A673 (cell line): ENCODE measurements around the gene TGFB1I1. TPM values are rescaled to one million over a fixed set of nuclear protein-coding genes. Genes with fewer than 3 reads are reported as not detected.

Experiments used
- BruUV-seq: library from RNA; stranded (reverse); fragments of 400-500 nt; replicated peaks from 2 replicates; lab custom pipeline; 2021; lab: Mats Ljungman, UMichigan
- CTCF ChIA-PET: fragments of 300-600 bp; sonication (Branson Sonifier 250); formaldehyde crosslinking; loops from one replicate; lab custom pipeline; 2022; ENCODE audit warnings: antibody characterized with exemption; lab: Charles Lee
- POLR2A ChIA-PET: fragments of 300-600 bp; sonication (Branson Sonifier 250); formaldehyde crosslinking; loops from one replicate; lab custom pipeline; 2022; ENCODE audit warnings: antibody characterized with exemption; ENCODE audit not compliant: low non-redundant PET; lab: Charles Lee
- DNase-seq: peaks from one replicate; pipeline ENCODE4 v3.0.0-alpha.2; 2015; ENCODE audit warnings: low spot score
- H3K27ac ChIP-seq: fragments of 200-600 bp; sonication (generic); 2 replicates; pipeline ENCODE4 v1.5.1; 2016; ENCODE audit warnings: mixed run types, low read depth, mild to moderate bottlenecking, mixed read lengths, antibody characterized with exemption, low read length; ENCODE audit not compliant: poor library complexity, severe bottlenecking
- H3K27me3 ChIP-seq: fragments of 200-600 bp; sonication (generic); replicated peaks from 2 replicates; pipeline ENCODE4 v1.6.1; 2017; ENCODE audit warnings: mixed run types, low read depth, mild to moderate bottlenecking, mixed read lengths, antibody characterized with exemption, low read length; ENCODE audit not compliant: insufficient read depth, poor library complexity
- H3K36me3 ChIP-seq: fragments of 200-600 bp; sonication (generic); 2 replicates; pipeline ENCODE4 v1.6.1; 2016; ENCODE audit warnings: mixed run types, mild to moderate bottlenecking, mixed read lengths, antibody characterized with exemption, low read length; ENCODE audit not compliant: insufficient read depth, poor library complexity, severe bottlenecking
- H3K4me1 ChIP-seq: fragments of 200-600 bp; sonication (generic); 2 replicates; pipeline ENCODE4 v1.6.1; 2017; ENCODE audit warnings: mixed run types, mild to moderate bottlenecking, mixed read lengths, antibody characterized with exemption, low read length; ENCODE audit not compliant: insufficient read depth, poor library complexity, severe bottlenecking
- H3K4me3 ChIP-seq: fragments of 200-600 bp; sonication (generic); 2 replicates; pipeline ENCODE4 v1.5.1; 2016; ENCODE audit warnings: low read depth, mixed run types, mild to moderate bottlenecking, mixed read lengths, low read length; ENCODE audit not compliant: poor library complexity, severe bottlenecking
- H3K9me3 ChIP-seq: fragments of 200-600 bp; sonication (generic); 2 replicates; pipeline ENCODE4 v1.6.1; 2016; ENCODE audit warnings: mixed run types, low read depth, mild to moderate bottlenecking, mixed read lengths, antibody characterized with exemption, low read length; ENCODE audit not compliant: poor library complexity, severe bottlenecking
- EZH2 ChIP-seq: fragments of 200-600 bp; sonication (generic); IDR thresholded peaks from 2 replicates; pipeline ENCODE4 v1.6.1; 2017; ENCODE audit warnings: borderline replicate concordance, low read depth, mild to moderate bottlenecking, mixed read lengths, antibody characterized with exemption, low read length; ENCODE audit not compliant: poor library complexity, severe bottlenecking
- intact Hi-C: fragments of 100-400 bp; cut with micrococcal nuclease; formaldehyde crosslinking; loops from one replicate; pipeline ENCODE4 v1.10.0; 2022; ENCODE audit not compliant: unreplicated experiment
- total RNA-seq: library from RNA; stranded (reverse); gene quantifications from 2 replicates; pipeline ENCODE4 v1.2.3, GENCODE V29; 2021
- TF ChIP-seq, protein P1 (sequence below): fragments of 300-800, 200-600 bp; sonication (generic); conservative IDR thresholded peaks from 2 replicates; pipeline ENCODE4 v1.5.1; 2017; ENCODE audit warnings: low read depth, mild to moderate bottlenecking, antibody characterized with exemption, low read length, moderate library complexity, mixed read lengths

TGFB1I1 gene
- total RNA-seq, 1 experiment from 2014 or later = 3.3 TPM

DNA sequence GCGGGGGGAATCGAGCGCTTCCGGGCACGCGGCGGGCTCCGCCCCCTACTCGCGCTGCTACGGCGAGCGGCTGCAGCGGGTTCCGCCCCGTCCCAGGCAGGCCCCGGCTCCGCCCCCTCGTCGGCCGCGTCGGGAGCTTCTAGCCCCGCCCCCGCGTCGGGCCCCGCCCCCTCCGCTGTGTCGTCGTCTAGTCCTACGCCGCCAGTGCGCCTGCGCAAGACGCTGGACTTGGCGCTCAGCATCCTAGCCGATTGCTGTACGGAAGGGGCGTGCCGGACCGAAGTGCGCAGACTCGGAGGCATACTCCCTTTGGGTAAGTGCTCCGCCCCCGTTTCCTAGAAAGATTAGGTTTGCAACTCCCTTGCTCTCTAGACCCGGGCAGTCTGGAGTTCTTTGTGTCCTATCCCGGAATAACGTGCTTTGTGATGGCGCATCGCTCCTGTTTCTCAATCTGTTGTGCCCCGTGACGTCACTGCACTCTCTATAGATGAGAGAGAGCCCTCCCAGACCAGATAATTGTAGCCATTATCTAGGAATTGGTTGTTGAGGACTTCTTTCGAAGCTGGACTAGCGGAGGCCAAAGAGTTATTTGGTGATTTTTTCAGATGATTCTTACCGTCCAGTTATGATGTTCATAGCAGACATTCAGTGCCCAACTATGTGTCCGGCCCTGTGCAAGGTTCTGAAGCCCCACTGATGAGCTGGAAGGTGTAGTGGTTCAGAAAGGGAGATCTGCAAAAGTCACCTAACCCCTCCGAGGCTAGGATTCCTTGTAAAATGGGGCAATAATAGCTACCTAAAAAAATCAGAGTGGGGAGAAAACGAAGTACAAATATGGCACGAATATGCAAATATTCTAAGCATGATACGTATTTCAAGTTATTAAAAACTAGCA, 12.0 kb upstream of the TGFB1I1 start:
- Histone ChIP-seq H3K4me1 (peaks cover 29% of the 10 kb centered on the region), H3K27me3 (no peaks in the 10 kb centered on the region), H3K36me3 (no peaks in the 10 kb centered on the region), H3K27ac (peak overlapping the region; percentile 98), H3K9me3 (no peaks in the 10 kb centered on the region), H3K4me3 (peak overlapping the region; percentile 62)
- no peak for TF ChIP-seq EZH2
- TF ChIP-seq, protein P1, sequence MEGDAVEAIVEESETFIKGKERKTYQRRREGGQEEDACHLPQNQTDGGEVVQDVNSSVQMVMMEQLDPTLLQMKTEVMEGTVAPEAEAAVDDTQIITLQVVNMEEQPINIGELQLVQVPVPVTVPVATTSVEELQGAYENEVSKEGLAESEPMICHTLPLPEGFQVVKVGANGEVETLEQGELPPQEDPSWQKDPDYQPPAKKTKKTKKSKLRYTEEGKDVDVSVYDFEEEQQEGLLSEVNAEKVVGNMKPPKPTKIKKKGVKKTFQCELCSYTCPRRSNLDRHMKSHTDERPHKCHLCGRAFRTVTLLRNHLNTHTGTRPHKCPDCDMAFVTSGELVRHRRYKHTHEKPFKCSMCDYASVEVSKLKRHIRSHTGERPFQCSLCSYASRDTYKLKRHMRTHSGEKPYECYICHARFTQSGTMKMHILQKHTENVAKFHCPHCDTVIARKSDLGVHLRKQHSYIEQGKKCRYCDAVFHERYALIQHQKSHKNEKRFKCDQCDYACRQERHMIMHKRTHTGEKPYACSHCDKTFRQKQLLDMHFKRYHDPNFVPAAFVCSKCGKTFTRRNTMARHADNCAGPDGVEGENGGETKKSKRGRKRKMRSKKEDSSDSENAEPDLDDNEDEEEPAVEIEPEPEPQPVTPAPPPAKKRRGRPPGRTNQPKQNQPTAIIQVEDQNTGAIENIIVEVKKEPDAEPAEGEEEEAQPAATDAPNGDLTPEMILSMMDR = no peak
- CTCF ChIA-PET = interaction anchor here (0.5 to 1.0 kb wide), 4 partner anchors 8 to 320 kb away, joined by 3 to 5 read pairs (median 4); a partner anchor contains a TSS
- intact Hi-C loops = loop anchor here (10.0 kb wide), 1 partner anchor 235 kb away; no protein-coding TSS in a partner anchor
- POLR2A ChIA-PET = interaction anchor here (0.6 to 0.9 kb wide), 4 partner anchors 8 to 318 kb away, joined by 3 to 4 read pairs (median 4); partner anchors contain the start of gene FUS
- DNase-seq = peak; percentile 99
- no TSS peak for BruUV-seq

DNA sequence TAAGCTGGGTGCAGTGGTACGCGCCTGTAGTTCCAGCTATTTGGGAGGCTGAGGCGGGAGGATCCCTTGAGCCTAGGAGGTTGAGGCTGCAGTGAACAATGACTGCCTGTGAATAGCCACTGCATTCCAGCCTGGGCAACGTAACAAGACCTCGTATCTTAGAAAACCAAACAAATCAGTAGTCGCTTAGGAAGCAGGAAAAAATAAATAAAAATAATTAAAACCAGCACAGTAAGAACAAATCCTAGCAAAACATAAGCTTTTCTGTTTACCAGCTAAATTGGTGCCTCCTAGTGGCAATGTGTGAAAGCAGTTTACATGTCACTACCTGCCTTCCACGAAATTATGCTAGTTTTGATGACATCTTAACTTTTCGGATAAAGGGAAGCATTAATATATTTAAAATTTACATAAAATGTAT, 11.4 kb upstream of the TGFB1I1 start:
- Histone ChIP-seq H3K4me3 (peak overlapping the region; percentile 62), H3K36me3 (no peaks in the 10 kb centered on the region), H3K4me1 (peaks cover 23% of the 10 kb centered on the region), H3K27ac (peak overlapping the region; percentile 98), H3K9me3 (no peaks in the 10 kb centered on the region), H3K27me3 (no peaks in the 10 kb centered on the region)
- TF ChIP-seq, protein P1 = peak; percentile 71
- no peak for TF ChIP-seq EZH2
- CTCF ChIA-PET = interaction anchor here (0.5 to 1.0 kb wide), 3 partner anchors 9 to 252 kb away, joined by 3 to 5 read pairs (median 3); a partner anchor contains a TSS
- TSS peak; percentile 82 for BruUV-seq
- intact Hi-C loops = no loop called here
- DNase-seq = peak; percentile 64
- POLR2A ChIA-PET = no interaction called here

DNA sequence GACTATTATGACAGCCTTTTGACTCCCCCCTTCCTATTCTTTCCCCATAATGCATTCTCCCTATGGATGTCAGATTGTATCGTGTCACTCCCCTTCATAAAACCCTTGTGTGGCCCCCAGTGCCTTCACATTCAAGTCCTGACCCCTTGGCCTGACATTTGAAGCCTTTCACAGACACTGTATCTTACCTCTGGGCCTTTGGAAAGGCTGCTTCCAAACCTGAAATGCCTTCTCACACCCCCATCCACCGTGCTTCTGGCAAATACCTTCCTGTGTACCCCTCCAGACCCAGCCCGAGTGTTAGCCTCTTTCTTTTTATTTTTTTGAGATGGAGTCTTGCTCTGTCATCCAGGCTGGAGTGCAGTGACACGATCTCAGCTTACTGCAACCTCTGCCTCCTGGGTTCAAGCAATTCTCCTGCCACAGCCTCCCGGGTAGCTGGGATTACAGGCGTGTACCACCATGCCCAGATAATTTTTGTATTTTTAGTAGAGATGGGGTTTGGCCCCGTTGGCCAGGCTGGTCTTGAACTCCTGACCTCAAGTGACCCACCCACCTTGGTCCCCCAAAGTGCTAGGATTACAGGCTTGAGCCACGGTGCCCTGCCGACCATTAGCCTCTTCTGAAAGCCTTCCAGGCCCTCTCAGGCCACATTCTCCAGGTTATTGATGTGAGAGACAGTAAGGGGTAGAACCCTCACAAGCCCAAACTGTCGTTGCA, 10.6 kb upstream of the TGFB1I1 start:
- Histone ChIP-seq H3K27ac (no peak overlapping the region), H3K4me3 (no peak overlapping the region), H3K36me3 (no peaks in the 10 kb centered on the region), H3K9me3 (no peaks in the 10 kb centered on the region), H3K4me1 (peaks cover 17% of the 10 kb centered on the region), H3K27me3 (no peaks in the 10 kb centered on the region)
- no TSS peak for BruUV-seq
- CTCF ChIA-PET = interaction anchor here (0.6 to 1.0 kb wide), 3 partner anchors 10 to 252 kb away, joined by 3 to 5 read pairs (median 4); partner anchors contain the start of gene TGFB1I1
- DNase-seq = no peak
- no peak for TF ChIP-seq EZH2
- TF ChIP-seq, protein P1 = no peak
- intact Hi-C loops = no loop called here
- POLR2A ChIA-PET = no interaction called here
